ENCODE results near the gene FOXQ1. TPM values are rescaled to one million over a fixed set of nuclear protein-coding genes. Genes with fewer than 3 reads are reported as not detected.

FOXQ1 gene
- total and polyA plus RNA-seq, 4 donors = 0.28 to 1.1 TPM; not detected in 2

DNA sequence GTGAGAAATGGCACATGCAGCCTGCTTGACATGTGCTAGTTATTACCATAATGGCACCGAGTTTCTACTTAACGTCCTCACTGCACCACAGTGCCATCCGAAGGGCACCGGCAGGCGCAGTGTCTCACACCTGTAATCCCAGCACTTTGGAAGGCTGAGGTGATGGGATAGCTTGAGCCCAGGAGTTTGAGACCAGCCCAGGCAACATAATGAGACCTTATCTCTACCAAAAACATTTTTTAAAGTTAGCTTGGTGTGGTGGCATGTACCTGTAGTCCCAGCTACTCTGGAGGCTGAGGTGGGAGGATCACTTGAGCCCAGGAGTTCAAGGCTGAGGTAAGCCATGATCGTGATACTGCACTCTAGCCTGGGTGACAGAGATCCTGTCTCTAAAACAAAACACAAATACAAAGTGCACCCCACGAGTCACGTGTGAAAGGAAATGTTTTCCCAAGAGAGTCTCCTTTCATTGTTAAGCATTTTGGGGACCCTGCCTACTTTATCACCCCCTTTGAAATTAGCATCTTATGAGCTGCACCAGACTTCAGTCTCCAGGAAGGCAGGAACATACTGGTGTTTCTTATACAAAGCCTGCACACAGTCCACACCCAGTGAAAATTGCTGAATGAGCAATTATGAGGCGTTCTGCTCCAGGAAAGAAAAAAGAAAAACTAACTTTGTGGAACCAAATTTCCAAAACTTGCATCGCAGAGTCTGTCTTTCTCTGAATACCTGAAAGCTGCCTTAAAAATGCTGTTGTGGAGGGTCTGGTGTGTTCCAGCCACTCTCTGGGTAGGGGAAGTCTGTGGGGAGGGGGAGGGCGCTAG is 47.1 kb upstream of the FOXQ1 start:
- DNase-seq (ENCODE audit: low spot score) = no peak
- Histone ChIP-seq H3K36me3 (ENCODE audit: control insufficient read depth in 4 of 4, insufficient read depth in 3 of 4, low read depth in 1 of 4, low read length in 3 of 4) (no peaks in the 10 kb centered on the region), H3K9ac (ENCODE audit: low read depth in 1 of 2, low read length in 2 of 2) (no peak overlapping the region), H3K27ac (ENCODE audit: low read depth in 1 of 2, low read length in 2 of 2) (no peak overlapping the region), H3K9me3 (ENCODE audit: control insufficient read depth in 4 of 4, low read length in 3 of 4) (no peaks in the 10 kb centered on the region), H3K4me1 (ENCODE audit: control insufficient read depth in 4 of 4, insufficient read depth in 4 of 4, low read length in 3 of 4) (no peaks in the 10 kb centered on the region), H3K4me3 (ENCODE audit: low read depth in 1 of 3, low read length in 3 of 3) (no peak overlapping the region), H3K27me3 (ENCODE audit: control insufficient read depth in 4 of 4, insufficient read depth in 4 of 4, low read length in 3 of 4) (no peaks in the 10 kb centered on the region)
- TF ChIP-seq, protein P1, sequence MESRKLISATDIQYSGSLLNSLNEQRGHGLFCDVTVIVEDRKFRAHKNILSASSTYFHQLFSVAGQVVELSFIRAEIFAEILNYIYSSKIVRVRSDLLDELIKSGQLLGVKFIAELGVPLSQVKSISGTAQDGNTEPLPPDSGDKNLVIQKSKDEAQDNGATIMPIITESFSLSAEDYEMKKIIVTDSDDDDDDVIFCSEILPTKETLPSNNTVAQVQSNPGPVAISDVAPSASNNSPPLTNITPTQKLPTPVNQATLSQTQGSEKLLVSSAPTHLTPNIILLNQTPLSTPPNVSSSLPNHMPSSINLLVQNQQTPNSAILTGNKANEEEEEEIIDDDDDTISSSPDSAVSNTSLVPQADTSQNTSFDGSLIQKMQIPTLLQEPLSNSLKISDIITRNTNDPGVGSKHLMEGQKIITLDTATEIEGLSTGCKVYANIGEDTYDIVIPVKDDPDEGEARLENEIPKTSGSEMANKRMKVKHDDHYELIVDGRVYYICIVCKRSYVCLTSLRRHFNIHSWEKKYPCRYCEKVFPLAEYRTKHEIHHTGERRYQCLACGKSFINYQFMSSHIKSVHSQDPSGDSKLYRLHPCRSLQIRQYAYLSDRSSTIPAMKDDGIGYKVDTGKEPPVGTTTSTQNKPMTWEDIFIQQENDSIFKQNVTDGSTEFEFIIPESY (IDR thresholded peaks at IDR 0.05) = no peak
- TF ChIP-seq NR2F2 (IDR thresholded peaks at IDR 0.05) (no peak), SP1 (IDR thresholded peaks at IDR 0.05) (no peak), GABPA (IDR thresholded peaks at IDR 0.05 in 1 of 2, conservative IDR thresholded peaks at IDR 0.05 in 1 of 2) (no peak), YY1 (IDR thresholded peaks at IDR 0.05) (no peak), EGR1 (IDR thresholded peaks at IDR 0.05; ENCODE audit: low read depth in 2 of 2) (no peak), RXRA (IDR thresholded peaks at IDR 0.05) (no peak), REST (IDR thresholded peaks at IDR 0.05) (no peak), HNF4G (IDR thresholded peaks at IDR 0.05) (no peak), RAD21 (IDR thresholded peaks at IDR 0.05) (no peak), TAF1 (conservative IDR thresholded peaks at IDR 0.05) (no peak)
- TF ChIP-seq, protein P2, sequence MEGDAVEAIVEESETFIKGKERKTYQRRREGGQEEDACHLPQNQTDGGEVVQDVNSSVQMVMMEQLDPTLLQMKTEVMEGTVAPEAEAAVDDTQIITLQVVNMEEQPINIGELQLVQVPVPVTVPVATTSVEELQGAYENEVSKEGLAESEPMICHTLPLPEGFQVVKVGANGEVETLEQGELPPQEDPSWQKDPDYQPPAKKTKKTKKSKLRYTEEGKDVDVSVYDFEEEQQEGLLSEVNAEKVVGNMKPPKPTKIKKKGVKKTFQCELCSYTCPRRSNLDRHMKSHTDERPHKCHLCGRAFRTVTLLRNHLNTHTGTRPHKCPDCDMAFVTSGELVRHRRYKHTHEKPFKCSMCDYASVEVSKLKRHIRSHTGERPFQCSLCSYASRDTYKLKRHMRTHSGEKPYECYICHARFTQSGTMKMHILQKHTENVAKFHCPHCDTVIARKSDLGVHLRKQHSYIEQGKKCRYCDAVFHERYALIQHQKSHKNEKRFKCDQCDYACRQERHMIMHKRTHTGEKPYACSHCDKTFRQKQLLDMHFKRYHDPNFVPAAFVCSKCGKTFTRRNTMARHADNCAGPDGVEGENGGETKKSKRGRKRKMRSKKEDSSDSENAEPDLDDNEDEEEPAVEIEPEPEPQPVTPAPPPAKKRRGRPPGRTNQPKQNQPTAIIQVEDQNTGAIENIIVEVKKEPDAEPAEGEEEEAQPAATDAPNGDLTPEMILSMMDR (IDR thresholded peaks at IDR 0.05; ENCODE audit: low read depth, low read length, missing input control) = no peak
- TF ChIP-seq, protein P3, sequence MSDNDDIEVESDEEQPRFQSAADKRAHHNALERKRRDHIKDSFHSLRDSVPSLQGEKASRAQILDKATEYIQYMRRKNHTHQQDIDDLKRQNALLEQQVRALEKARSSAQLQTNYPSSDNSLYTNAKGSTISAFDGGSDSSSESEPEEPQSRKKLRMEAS (IDR thresholded peaks at IDR 0.05) = no peak
- WGBS = 90% methylated on average over 11 of the region's 11 CpGs

- Histone ChIP-seq H3K36me3 (ENCODE audit: control insufficient read depth in 4 of 4, insufficient read depth in 3 of 4, low read depth in 1 of 4, low read length in 3 of 4) (no peaks in the 10 kb centered on the region), H3K9ac (ENCODE audit: low read depth in 1 of 2, low read length in 2 of 2) (no peak overlapping the region), H3K4me1 (ENCODE audit: control insufficient read depth in 4 of 4, insufficient read depth in 4 of 4, low read length in 3 of 4) (no peaks in the 10 kb centered on the region), H3K27ac (ENCODE audit: low read depth in 1 of 2, low read length in 2 of 2) (no peak overlapping the region), H3K27me3 (ENCODE audit: control insufficient read depth in 4 of 4, insufficient read depth in 4 of 4, low read length in 3 of 4) (no peaks in the 10 kb centered on the region), H3K4me3 (ENCODE audit: low read depth in 1 of 3, low read length in 3 of 3) (no peak overlapping the region), H3K9me3 (ENCODE audit: control insufficient read depth in 4 of 4, low read length in 3 of 4) (no peaks in the 10 kb centered on the region)
- WGBS = 93% methylated on average over 3 of the region's 3 CpGs
- no peak for DNase-seq (ENCODE audit: low spot score)
- no peak for TF ChIP-seq REST (IDR thresholded peaks at IDR 0.05)
- TF ChIP-seq, protein P1 (IDR thresholded peaks at IDR 0.05) = no peak
- no peak for TF ChIP-seq ATF3 (IDR thresholded peaks at IDR 0.05)
- no peak for TF ChIP-seq NR2F2 (IDR thresholded peaks at IDR 0.05)
- TF ChIP-seq HNF4A (conservative IDR thresholded peaks at IDR 0.05) = no peak
- TF ChIP-seq, protein P3 (IDR thresholded peaks at IDR 0.05) = no peak
- TF ChIP-seq JUND (IDR thresholded peaks at IDR 0.05) = no peak
- TF ChIP-seq GABPA (IDR thresholded peaks at IDR 0.05 in 1 of 2, conservative IDR thresholded peaks at IDR 0.05 in 1 of 2) = no peak
- no peak for TF ChIP-seq RAD21 (IDR thresholded peaks at IDR 0.05)
- TF ChIP-seq SP1 (IDR thresholded peaks at IDR 0.05) = no peak
- no peak for TF ChIP-seq EGR1 (IDR thresholded peaks at IDR 0.05; ENCODE audit: low read depth in 2 of 2)
Measured at GRCh38 chr6:1266686-1267056, 45.2 kb upstream of the FOXQ1 start.
